Eye (tissue), 1 donor: ENCODE measurements around the gene GJD4.

ENCODE experiments used
- DNase-seq: peaks from one replicate; pipeline ENCODE4 v3.0.0-alpha.2; 2015

The GJD4 gene

DNA sequence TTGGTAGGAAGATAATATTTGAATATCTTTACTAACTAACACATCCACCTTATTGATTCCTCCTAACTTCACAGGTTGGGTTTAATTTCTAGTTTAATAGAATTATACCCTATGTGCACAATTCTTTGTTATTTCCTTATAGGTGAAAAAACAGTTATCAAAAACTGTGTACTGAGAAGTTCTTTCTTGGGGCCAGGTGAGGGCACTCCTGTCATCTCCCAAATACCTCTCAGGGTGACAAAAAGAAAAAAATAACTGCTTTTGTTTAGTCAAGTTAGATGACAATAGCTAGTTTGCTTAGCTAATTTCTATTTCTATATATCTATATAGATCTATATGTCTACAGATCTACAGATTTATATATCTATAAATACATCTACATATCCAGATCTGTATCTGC, 26.9 kb downstream of the GJD4 start:
- DNase-seq, result no peak

DNA sequence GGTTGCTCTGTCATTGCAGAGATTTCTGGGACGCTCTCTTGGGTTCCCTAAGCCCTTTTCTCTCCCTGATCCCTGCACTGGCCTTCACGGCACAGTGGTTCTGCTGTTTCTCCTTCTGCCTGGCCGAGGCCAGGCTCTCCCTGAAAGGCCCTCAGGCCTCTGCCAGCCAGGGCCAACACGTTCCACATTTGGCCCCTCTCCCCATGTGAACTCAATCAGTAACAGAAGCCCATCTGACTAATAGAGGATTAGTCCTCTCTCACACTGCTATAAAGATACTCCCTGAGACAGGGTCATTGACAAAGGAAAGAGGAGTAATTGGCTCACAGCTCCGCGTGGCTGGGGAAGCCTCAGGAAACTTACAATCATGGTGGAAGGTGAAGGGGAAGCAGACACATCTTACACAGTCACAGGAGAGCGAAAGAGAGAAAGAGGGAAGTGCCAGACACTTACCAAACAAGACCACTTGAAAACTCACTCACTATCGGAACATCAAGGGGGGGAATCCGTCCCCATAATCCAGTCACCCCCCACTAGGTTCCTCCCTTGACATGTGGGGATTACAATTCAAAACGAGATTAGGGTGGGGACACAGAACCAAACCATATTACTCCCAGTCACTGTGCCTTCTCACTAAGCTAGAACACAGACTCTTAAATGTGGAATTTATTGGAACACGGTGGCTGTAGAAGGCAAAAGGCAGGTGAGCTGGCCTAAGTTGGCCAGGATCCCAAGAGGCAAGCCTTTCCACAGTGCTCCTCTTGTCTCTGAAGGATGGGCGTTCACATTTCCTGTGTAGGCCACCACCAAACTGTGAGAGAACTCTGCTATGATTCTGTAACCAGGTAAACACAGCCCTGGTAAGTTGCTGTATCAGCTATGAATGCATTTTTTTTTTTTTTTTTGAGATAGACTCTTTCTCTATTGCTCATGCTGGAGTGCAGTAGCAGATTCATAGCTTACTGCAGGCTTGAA, 28.2 kb downstream of the GJD4 start:
- DNase-seq, result no peak

DNA sequence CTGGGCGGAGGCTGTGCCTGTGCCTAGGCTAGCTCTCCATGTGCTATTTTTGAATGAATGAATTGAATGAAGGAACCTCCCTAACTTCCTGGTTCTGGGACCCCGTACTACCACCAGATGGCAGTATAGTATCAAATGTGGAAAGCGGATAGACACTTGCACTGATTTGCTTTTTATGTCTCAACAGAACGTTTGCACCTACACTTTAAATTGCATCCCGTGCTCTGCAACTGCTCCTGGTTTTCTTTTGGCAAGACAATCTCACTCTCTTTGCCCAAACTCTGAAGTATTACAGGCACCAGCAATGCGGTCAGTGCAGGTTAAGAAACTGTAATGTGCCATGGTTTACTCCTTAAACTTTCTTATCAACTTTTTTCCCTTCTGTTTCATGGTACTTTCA, 30.4 kb downstream of the GJD4 start:
- DNase-seq, result peak; percentile 93

DNA sequence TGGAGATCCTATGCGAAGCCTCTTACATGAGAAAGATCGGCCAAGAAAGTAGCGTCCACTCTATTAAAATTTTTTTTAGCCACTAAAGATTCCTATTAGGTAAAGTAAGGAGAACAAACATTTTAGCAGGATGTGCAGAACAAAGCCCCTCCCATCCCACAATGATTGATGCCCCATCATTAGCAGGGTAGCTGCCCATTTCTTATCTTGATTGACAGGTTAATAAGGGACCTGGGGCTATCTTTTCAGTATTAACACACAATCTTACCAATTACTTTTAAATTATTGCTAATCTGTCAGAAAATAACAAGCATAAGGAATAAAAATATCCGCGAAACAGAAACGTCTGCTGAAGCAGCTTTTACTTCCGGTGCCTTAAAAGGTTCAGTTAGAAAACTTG, 31.8 kb downstream of the GJD4 start:
- no peak for DNase-seq

DNA sequence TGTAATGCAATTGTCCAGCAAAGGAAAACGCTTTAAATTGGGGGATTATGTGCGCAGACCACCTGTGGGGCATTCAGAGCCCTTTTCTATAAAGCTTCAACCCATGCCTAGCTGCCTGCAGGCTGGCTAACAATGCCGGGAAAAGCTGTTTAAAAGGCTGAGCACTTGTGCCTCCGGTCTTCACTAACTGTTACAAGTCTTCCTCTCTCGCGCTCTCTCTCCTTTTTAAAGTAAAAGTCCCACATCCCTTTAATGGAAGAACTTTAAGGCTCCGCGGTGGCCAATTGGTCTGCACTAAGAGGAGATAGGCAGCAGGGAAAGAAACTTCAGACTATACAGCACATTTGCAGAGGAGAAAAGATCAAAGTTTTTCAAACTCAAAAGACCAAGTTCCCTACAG, 32.3 kb downstream of the GJD4 start:
- peak; percentile 76 for DNase-seq

DNA sequence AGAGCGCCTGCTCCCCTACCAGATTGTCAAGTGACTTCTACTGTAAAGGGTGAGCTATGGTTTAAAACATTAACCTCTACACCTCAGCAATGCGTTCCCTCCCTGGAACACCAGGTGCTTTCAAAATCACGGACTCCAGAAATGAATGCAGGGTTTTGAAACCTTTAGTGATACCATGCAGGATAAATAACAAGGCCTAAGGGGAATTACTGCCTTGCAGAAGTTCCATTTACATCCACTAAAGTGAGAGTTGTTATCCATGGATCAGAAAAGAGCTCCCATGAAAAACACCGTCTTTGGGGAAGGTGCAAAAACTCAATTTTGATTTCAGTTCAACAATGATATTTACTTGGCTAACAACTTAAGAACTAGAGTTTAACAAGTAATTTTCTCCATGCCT, 33.0 kb downstream of the GJD4 start:
- peak; percentile 58 for DNase-seq

DNA sequence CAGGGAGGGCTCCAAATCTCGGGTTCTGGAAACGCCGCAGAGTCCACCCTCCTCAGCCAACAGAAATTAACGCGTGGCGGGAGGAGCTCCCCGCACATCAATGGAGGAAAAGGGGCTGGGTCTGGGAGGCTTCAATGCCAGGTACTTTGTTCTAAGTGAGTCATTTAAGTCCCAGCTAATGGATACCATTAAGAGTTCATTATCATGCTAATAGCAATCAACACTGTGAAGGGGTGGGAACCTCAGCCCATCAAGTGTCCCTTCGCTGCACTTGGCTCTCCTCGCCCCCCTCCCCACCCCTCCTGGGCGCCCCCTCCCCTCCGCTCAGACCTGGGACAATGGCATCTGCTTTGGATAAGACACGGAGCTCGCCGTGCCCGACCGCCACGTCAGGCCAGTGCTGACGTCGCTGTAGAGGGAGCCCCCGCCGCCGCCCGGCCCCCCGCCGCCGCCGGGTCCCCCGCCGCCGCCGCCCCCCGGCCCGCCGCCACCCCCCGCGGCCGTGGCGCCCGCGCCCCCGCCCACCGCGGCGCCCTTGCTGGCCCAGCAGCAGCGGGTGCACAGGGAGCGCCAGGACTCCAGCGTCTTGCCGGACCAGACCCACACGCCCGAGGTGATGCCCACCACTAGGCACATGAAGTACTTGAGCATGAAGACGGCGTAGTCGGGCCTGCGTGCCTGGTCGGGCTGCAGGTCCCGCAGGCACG, 34.0 kb downstream of the GJD4 start:
- DNase-seq, result peak; percentile 61

DNA sequence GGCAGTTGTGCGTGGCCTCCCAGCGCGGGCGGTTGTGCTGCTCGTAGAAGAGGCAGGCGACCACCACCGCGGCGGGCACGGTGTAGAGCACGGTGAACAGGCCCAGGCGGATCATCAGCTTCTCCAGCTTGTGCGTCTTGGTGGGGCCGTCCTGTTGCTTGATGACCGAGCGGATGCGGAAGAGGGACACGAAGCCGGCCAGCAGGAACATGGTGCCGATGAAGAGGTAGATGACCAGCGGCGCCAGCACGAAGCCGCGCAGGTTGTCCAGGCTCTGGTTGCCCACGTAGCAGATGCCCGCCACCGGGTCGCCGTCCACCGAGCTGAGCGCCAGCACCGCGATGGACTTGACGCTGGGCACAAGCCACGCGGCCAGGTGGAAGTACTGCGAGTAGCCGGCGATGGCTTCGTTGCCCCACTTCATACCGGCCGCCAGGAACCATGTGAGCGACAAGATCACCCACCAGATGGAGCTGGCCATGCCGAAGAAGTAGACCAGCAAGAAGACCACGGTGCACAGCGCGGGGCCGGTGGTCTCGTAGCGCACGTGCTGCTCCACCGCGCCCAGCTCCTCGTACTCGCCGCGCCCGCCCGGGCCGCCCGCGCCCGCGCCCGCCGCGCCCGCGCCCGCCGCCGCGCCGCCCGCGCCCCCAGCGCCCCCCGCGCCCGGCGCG, 34.7 kb downstream of the GJD4 start:
- DNase-seq, result peak; percentile 78

DNA sequence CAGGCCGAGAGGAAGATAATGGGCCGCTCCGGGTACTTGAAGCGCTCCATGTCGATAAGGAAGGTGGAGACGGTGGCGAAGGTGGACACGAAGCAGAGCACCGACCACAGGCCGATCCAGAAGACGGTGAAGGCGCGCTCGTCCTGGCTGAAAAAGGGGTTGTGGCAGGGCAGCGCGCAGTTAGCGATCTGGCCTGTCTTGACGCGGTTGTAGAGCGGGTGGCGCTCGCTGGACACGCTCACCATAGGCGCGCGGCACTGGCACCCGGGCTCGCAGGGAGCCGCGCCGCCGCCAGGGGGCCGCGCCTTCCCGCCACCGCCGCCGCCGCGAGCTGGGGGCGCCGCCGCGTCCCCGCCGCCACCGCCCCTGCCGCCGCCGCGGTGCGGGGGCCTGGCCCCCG, 35.3 kb downstream of the GJD4 start:
- DNase-seq, result peak; percentile 88

DNA sequence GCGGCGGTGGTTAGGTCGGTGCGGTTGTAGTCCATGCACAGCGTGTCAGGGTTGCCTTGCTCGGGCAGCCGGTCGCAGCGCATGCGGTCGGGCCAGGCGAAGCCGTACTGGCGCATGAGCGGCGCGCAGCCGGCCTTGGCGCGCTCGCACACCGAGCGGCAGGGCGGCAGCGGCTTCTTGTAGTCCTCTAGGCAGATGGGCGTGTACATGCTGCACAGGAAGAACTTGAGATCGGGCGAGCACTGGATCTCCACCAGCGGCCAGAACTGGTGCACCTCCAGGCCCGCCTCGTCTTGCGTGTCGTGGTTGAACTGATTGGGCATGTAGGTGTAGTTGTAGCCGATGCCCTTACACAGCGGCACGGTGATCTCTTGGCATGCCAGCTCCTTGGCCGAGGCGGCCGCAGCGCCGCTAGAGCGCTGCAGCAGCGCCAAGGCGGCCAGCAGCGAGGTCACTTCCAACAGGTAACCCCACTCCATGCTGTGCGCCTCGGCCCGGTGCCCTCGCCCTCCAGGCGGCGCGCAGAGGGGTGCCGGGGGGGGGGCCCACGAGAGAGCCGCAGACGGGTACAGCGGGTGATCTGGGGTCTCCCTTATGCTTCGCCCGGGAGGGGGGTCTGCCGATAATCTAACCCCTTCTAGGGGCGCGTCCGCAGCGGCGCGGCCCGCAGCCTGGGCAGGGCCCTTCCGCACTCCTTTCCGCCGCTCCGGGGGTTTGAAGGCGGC, 36.0 kb downstream of the GJD4 start:
- DNase-seq, result peak; percentile 89

DNA sequence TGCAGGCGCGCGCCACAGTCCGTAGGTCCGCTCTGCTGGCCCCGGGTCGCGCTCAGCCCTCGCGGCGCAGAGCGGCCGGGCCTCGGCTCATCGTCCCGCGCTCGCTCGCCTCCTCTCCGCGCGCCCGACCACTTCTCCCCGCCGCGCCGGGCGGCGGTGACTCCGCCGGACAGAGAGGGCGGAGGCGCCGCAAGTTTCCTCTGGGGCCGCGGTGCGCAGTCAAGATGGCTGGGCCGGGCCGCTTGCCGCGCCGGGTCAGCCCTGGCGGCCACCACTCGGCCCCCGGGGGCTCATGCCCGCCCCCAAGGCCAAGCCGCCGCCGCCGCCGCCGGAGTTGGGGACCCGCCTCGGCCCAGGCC, 36.5 kb downstream of the GJD4 start:
- peak; percentile 70 for DNase-seq

DNA sequence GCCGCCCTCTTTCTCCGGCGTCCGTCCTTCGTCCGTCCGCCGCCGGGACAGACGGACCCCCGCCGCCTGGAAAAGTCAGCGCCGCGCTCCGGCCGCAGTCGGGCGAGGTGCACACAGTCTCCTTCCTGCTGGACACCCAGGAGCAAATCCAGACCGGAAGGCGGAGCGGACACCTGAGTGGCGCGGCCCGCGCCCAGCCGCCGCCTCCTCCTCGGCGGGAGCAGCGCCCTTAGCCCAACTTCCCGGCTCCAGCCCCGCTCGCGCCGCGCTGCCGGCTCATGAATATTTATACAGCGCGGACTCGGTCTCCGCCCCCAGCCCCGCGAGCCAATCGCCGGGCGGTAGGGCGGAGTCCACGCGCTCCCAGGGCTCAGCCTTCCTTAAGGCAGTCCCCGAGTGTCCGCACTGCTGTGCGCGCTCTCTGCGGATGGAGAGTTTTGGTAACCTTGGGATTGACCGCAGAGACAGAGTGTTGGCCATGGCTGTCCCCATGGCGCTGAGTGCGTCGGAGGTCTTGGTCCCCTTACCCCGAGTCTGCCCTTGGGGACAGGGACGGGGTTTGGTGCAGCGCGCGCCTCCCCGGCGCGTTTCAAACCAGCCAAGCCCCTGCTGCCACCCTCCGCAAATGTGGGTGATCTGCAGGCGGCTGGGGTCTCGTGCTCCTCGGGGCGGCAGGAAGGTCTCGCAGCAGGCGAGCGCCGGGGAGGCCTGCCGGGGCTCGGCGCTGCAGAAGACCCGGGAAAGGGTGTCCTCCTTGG, 37.1 kb downstream of the GJD4 start, which contains the start of gene FZD8:
TSS of gene FZD8 (minus strand) at position 262 of the 758 bp plus-strand sequence. CDS start 867 bp downstream, outside the sequence.
- peak; percentile 97 for DNase-seq

DNA sequence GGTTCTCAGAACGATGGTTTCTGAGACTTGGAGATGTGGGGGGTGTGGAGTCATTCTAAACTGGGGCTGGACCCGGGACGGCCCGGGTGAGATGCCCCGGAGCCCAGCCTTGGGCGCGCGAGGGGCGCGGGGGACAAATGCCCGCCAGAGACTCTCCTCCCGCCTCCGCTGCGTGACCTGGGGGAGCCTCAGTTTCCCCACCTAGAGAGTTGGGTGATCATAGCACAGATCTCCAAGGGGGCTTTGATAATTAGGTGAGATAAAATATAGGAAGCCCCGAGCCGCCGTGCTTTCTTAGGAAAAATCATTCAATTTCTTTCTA, 37.6 kb downstream of the GJD4 start:
- DNase-seq, result no peak

DNA sequence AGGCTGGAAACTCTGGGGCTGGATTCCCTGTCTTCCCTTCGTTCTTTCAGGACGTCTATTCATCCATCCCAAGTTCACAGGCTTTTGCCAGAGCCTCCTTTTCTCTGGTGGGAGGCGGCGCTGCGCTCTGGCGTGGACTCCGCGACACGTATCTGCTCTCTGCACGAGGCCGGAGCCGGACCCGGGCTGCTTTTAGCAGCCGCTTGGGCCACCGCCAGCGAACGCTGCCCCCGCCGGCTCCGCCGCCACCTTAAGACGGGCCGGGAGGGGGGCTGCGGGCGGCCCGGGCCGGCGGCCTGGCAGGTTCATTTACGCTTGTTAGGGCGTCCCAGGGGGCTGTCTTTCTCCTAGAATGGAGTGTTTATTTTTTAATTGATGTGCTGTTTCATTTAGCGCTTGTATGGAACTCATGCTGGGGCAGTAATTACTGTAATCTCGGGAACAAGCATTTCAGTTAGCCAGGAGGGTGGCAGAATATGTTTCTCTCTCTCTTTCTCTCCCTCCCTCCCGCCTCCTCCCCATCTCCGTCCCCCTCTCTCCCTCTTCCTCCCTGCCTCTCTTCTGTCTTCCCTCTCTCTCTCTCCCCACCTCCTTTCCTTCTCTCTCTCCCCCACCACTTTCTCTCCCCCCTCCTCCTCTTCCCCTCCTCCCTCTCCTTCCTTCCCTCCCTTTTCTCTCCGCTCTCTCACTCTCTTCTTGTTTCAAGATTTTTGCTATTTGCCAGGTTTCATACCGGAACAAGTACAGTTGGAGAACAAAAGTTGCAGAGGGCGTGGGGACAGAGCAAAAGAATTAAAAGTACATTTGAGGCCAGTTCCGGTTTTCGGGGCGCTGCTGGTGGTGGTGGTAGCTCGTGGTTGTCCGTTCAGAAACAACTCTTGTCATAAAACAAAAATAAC, 38.3 kb downstream of the GJD4 start:
- peak; percentile 88 for DNase-seq

DNA sequence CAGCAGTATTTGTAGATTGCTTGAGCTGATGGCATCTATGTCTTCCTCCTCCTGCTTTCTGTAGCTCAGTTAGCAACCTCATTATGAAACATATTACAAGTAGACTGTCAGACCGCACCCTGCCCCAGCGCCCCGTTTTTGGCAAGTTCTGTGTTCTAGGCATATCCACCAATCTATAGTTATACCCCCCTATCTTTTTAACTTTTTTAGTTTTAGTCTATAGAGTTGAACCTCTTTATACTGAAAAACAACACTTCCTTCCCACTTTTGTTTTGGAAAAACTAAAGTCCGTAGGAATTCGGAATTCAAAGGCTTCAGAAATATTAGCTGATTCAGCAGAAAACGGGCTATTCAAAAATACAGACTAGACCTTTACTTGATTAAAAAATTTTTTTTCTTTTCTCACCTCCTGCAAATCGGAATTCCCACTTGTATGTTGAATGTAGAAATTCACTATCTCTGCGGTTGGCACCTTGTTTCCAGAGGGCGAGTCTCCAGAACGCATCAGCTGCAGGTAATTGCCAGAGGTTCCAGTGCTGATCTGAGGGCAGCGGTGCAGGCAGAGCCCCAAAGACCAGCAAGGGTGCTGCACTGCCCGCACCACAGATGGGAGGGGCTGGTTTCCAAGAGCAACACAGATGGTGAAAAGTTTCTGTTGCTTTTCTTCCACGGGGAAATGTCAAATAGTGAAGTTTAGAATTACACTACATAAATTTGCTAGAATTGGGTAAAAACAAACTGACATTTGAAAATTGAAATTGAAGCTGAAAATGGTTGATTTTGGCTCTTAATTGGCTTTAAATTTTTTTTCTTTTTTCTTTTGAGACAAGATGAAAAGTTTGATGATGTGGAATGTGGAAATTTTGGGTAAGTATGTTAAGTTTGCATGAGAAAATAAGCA, 39.2 kb downstream of the GJD4 start:
- peak; percentile 29 for DNase-seq

DNA sequence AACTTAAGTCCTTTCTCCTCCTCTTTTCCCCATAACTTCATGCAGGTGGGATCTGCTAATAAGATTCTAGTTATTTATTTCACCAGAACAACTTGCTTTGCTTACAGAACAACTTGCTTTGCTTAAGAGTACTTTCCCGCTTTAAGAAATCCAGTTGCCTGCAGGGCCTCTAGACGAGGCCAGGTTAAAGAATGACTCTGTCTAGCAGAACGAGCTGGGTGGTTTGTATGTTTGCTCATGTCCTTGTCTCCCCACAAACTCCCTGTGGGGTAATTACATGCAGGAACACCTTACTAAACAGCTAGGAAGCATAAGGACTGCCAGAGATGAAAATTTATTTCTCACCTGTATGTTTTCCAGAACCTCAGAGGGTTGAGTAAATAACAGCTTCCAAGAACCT, 45.8 kb downstream of the GJD4 start:
- DNase-seq, result no peak

DNA sequence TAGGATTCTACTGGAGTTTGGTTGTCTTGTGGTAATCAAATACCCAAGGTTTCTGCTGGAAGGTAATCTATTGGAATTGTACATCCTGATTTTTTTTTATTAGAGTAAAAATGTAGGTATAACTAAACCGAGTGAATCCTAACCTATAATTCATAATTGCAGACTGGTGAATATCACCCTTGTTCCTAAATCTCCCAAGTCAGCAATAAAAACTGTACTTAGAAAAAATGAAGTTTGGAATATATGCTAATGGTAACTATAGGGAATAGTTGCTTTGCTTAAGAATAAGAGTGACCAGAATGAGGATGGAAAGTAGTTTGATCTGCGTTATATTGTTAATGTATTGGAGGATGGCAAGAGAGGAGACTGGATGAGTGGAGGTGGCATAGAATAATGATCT, 47.7 kb downstream of the GJD4 start:
- DNase-seq, result no peak

DNA sequence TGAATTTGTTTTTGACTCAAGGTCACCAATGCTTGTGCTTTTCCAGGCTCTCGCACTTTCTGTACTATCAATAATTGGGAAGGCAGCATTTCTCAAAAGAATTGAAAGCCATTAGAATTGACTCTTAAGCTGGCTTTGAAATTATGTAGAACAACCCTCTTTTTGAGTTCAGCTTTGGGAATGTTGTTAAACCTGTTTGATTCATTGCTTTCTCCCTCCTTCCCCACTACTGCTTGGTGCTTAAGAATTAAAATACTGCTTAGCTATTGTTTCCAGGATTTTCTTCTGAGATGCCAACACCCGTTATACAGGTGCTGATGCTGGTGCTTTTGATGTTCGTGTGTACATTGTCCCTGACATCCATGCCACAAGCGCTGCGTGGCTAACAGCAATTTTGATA, 52.5 kb downstream of the GJD4 start:
- no peak for DNase-seq
